HS-27A (cell line): ENCODE measurements around the gene SQSTM1.
A peak's percentile ranks its signal among the peaks of the same experiment; 100 is the strongest.

ENCODE experiments used
- DNase-seq: peaks from one replicate; pipeline ENCODE4 v3.0.0-alpha.2; 2012; ENCODE audit warnings: low read depth, missing footprints

SQSTM1 gene

GRCh38 chr5:179806250-179807048 lies 14.3 kb upstream of the SQSTM1 start, which contains the start of gene MGAT4B:
TSS of gene MGAT4B (minus strand) at chr5:179806866. CDS start at chr5:179806583, 283 bp downstream.
- no peak for DNase-seq

- no peak for DNase-seq
Measured at GRCh38 chr5:179812135-179812825, 8.4 kb upstream of the SQSTM1 start.

- DNase-seq: no peak
Measured at GRCh38 chr5:179812997-179813607, 7.6 kb upstream of the SQSTM1 start.

- no peak for DNase-seq
Measured at GRCh38 chr5:179814090-179814489, 6.6 kb upstream of the SQSTM1 start.

- no peak for DNase-seq
Measured at GRCh38 chr5:179815491-179816249, 5.0 kb upstream of the SQSTM1 start.

- no peak for DNase-seq
Measured at GRCh38 chr5:179816401-179816795, 4.3 kb upstream of the SQSTM1 start.

GRCh38 chr5:179816796-179817469 lies 3.8 kb upstream of the SQSTM1 start:
- no peak for DNase-seq

GRCh38 chr5:179817470-179817840 lies 3.2 kb upstream of the SQSTM1 start:
- no peak for DNase-seq

GRCh38 chr5:179817890-179818745 lies 2.6 kb upstream of the SQSTM1 start:
- no peak for DNase-seq

GRCh38 chr5:179818746-179819295 lies 1.9 kb upstream of the SQSTM1 start:
- DNase-seq: peak; percentile 39

GRCh38 chr5:179819296-179820126 lies 1.2 kb upstream of the SQSTM1 start:
- DNase-seq: no peak

- no peak for DNase-seq
Measured at GRCh38 chr5:179820127-179820482, 600 bp upstream of the SQSTM1 start.

- peak; percentile 59 for DNase-seq
Measured at GRCh38 chr5:179821298-179822058, 773 bp downstream of the SQSTM1 start.

GRCh38 chr5:179822059-179822432 lies 1.3 kb downstream of the SQSTM1 start:
- DNase-seq: no peak

GRCh38 chr5:179822444-179822990 lies 1.8 kb downstream of the SQSTM1 start:
- DNase-seq: no peak

- DNase-seq: no peak
Measured at GRCh38 chr5:179823937-179824744, 3.4 kb downstream of the SQSTM1 start.

- DNase-seq: no peak
Measured at GRCh38 chr5:179824745-179825112, 4.0 kb downstream of the SQSTM1 start.
